GM23338 (cell line): ENCODE data around the gene KRTAP4-12. TPM values are rescaled to one million over a fixed set of nuclear protein-coding genes. Genes with fewer than 3 reads are reported as not detected.
"Not testable (repeated sequence)": the region's sequence is repeated elsewhere in the genome, so short reads cannot be mapped to it uniquely, and the experiment has no call there.

Source experiments
- ATAC-seq: fragments of 200-7000 bp; cut with Tn5 transposase; 3 replicates; pipeline ENCODE4 v1.9.1; 2020
- DNase-seq: peaks from one replicate; pipeline ENCODE4 v3.0.0-alpha.2; 2015; ENCODE audit warnings: low spot score
- H2AFZ ChIP-seq: fragments of 200-600 bp; sonication (generic); 2 replicates; pipeline ENCODE4 v1.8.0; 2016; ENCODE audit warnings: antibody characterized with exemption, mild to moderate bottlenecking, moderate library complexity
- H3F3A ChIP-seq: fragments of 200-600 bp; sonication (generic); replicated peaks from 2 replicates; pipeline ENCODE4 v1.8.0; 2017; ENCODE audit warnings: antibody characterized with exemption, mixed run types, low read depth
- H3K27ac ChIP-seq: fragments of 200-600 bp; sonication (generic); 2 replicates; pipeline ENCODE4 v1.6.1; 2016; ENCODE audit warnings: low read depth
- H3K27me3 ChIP-seq: fragments of 200-600 bp; sonication (generic); 2 replicates; pipeline ENCODE4 v1.8.0; 2016; ENCODE audit warnings: mild to moderate bottlenecking, mixed run types, moderate library complexity; ENCODE audit not compliant: insufficient read depth
- H3K36me3 ChIP-seq: fragments of 200-600 bp; sonication (generic); 2 replicates; pipeline ENCODE4 v1.8.0; 2016; ENCODE audit warnings: mild to moderate bottlenecking; ENCODE audit not compliant: insufficient read depth
- H3K4me1 ChIP-seq: fragments of 200-600 bp; sonication (generic); 2 replicates; pipeline ENCODE4 v1.8.0; 2016; ENCODE audit warnings: mild to moderate bottlenecking, moderate library complexity; ENCODE audit not compliant: insufficient read depth
- H3K4me2 ChIP-seq: fragments of 200-600 bp; sonication (generic); 2 replicates; pipeline ENCODE4 v1.7.1; 2017; ENCODE audit warnings: mixed run types
- H3K4me3 ChIP-seq: fragments of 200-600 bp; sonication (generic); 2 replicates; pipeline ENCODE4 v1.6.1; 2016; ENCODE audit warnings: mixed run types
- H3K79me2 ChIP-seq: fragments of 200-600 bp; sonication (generic); replicated peaks from 2 replicates; pipeline ENCODE4 v1.8.0; 2017; ENCODE audit warnings: mild to moderate bottlenecking; ENCODE audit not compliant: insufficient read depth
- H3K9me2 ChIP-seq: fragments of 200-600 bp; sonication (generic); 2 replicates; pipeline ENCODE4 v1.8.0; 2017; ENCODE audit not compliant: insufficient read depth
- H4K20me1 ChIP-seq: fragments of 200-600 bp; sonication (generic); replicated peaks from 2 replicates; pipeline ENCODE4 v1.8.0; 2017; ENCODE audit warnings: mild to moderate bottlenecking; ENCODE audit not compliant: insufficient read depth
- H3K27ac Mint-ChIP-seq: 2 replicates; pipeline ENCODE4 v1.8.0; 2020; ENCODE audit warnings: inconsistent platforms, mild to moderate bottlenecking, moderate library complexity, mixed read lengths
- H3K27me3 Mint-ChIP-seq: 3 replicates; pipeline ENCODE4 v1.8.0; 2022; ENCODE audit warnings: low read depth, mild to moderate bottlenecking, moderate library complexity, mixed read lengths, inconsistent platforms; ENCODE audit not compliant: insufficient read depth, poor library complexity
- H3K36me3 Mint-ChIP-seq: 3 replicates; pipeline ENCODE4 v1.8.0; 2021; ENCODE audit warnings: low read depth, mild to moderate bottlenecking, inconsistent platforms, moderate library complexity, mixed read lengths
- H3K4me1 Mint-ChIP-seq: 3 replicates; pipeline ENCODE4 v1.8.0; 2020; ENCODE audit warnings: mild to moderate bottlenecking, inconsistent platforms, mixed read lengths
- H3K4me3 Mint-ChIP-seq: 3 replicates; pipeline ENCODE4 v1.8.0; 2021; ENCODE audit warnings: moderate library complexity, mild to moderate bottlenecking, inconsistent platforms, mixed read lengths
- H3K9me3 Mint-ChIP-seq: 3 replicates; pipeline ENCODE4 v1.8.0; 2020; ENCODE audit warnings: moderate library complexity, mild to moderate bottlenecking, inconsistent platforms, mixed read lengths
- ETS1 ChIP-seq: IDR thresholded peaks from 2 replicates; pipeline ENCODE4 v1.6.1; 2016; ENCODE audit warnings: antibody characterized with exemption
- EZH2phosphoT487 ChIP-seq: fragments of 200-600 bp; sonication (generic); IDR thresholded peaks from one replicate; pipeline ENCODE4 v1.8.1; 2018; ENCODE audit warnings: antibody characterized with exemption; ENCODE audit not compliant: unreplicated experiment
- POLR2AphosphoS5 ChIP-seq: IDR thresholded peaks from 2 replicates; pipeline ENCODE4 v1.6.1; 2016; ENCODE audit warnings: antibody characterized with exemption, low read depth
- STAT1 ChIP-seq: IDR thresholded peaks from one replicate; pipeline ENCODE4 v1.6.1; 2016; ENCODE audit warnings: antibody characterized with exemption; ENCODE audit not compliant: unreplicated experiment
- ZNF331 ChIP-seq: fragments of 250-450 bp; sonication (Bioruptor Pico); IDR thresholded peaks from 2 replicates; pipeline ENCODE4 v1.5.0; 2020; ENCODE audit warnings: low read depth, mild to moderate bottlenecking, moderate library complexity
- polyA plus RNA-seq: library from polyadenylated mRNA; unstranded; fragments of >200 nt; fragmentation: Nextera tagmentation; extraction: Ambion mirVana; gene quantifications from 2 replicates; pipeline ENCODE4 v1.2.1, GENCODE V29; 2016
- total RNA-seq: library from RNA; depleted of rRNA; stranded (reverse); fragments of >200 nt; shearing (Covaris generic); gene quantifications from 2 replicates; pipeline ENCODE4 v1.2.3, GENCODE V29; 2014
- TF ChIP-seq, protein P1 (sequence below): IDR thresholded peaks from one replicate; pipeline ENCODE4 v1.6.1; 2018; ENCODE audit warnings: antibody characterized with exemption; ENCODE audit not compliant: unreplicated experiment
- TF ChIP-seq, protein P2 (sequence below): fragments of 250-450 bp; sonication (Bioruptor Pico); IDR thresholded peaks from 2 replicates; pipeline ENCODE4 v1.5.0; 2020; ENCODE audit warnings: mild to moderate bottlenecking, moderate library complexity

KRTAP4-12 gene
- total and polyA plus RNA-seq, 2 experiments from 2014 or later: not detected

- H3K36me3 ChIP-seq, H3K27ac Mint-ChIP-seq, H3K27me3 ChIP-seq, H3K79me2 ChIP-seq, DNase-seq, ATAC-seq, H3K4me1 Mint-ChIP-seq, H3K36me3 Mint-ChIP-seq, H3K27me3 Mint-ChIP-seq, H3F3A ChIP-seq, H3K4me3 Mint-ChIP-seq, H3K9me3 Mint-ChIP-seq, H4K20me1 ChIP-seq, H3K4me1 ChIP-seq, H3K27ac ChIP-seq, H2AFZ ChIP-seq, H3K4me2 ChIP-seq, H3K4me3 ChIP-seq, H3K9me2 ChIP-seq: not testable (repeated sequence)
These were observed 36.2 kb upstream of the KRTAP4-12 start for GRCh38 chr17:41160190-41160589.

DNA sequence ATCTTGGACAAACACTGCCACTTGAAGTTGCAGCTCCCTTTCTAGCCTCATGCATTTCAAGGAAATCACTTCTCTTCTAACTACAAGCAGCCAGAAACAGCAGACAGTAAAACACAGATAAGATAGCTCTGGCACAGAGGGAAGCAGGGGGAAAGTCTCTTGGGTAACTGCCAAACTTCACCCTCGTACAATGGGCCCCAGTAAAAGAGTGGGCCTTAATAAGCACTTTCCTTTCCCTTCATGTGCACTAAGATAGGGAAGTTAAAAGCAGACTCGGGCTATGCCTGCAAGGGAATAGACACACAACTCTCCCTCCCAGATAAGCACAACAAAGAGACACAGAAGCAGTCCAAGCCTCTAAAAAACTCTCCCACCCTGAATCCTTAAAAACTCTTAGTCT is 29.9 kb upstream of the KRTAP4-12 start:
- H3K9me3 Mint-ChIP-seq: no peaks in the 10 kb centered on the region
- Histone ChIP-seq H3K27ac (no peak overlapping the region), H3K9me2 (no peaks in the 10 kb centered on the region), H3F3A (no peaks in the 10 kb centered on the region), H2AFZ (no peak overlapping the region), H4K20me1 (no peaks in the 10 kb centered on the region), H3K27me3 (no peaks in the 10 kb centered on the region), H3K4me1 (no peaks in the 10 kb centered on the region), H3K4me3 (no peak overlapping the region), H3K4me2 (no peak overlapping the region), H3K36me3 (no peaks in the 10 kb centered on the region), H3K79me2 (no peaks in the 10 kb centered on the region)
- ATAC-seq: no peak
- no peak overlapping the region; the same call in 1 of the 2 replicates for H3K27ac Mint-ChIP-seq
- no peak for DNase-seq
- no peak for TF ChIP-seq POLR2AphosphoS5
- H3K4me3 Mint-ChIP-seq: no peak overlapping the region
- H3K27me3 Mint-ChIP-seq: peaks cover 7% of the 10 kb centered on the region
- no peaks in the 10 kb centered on the region for H3K36me3 Mint-ChIP-seq
- H3K4me1 Mint-ChIP-seq: peaks cover 3% of the 10 kb centered on the region; the same call in 2 of the 3 replicates

DNA sequence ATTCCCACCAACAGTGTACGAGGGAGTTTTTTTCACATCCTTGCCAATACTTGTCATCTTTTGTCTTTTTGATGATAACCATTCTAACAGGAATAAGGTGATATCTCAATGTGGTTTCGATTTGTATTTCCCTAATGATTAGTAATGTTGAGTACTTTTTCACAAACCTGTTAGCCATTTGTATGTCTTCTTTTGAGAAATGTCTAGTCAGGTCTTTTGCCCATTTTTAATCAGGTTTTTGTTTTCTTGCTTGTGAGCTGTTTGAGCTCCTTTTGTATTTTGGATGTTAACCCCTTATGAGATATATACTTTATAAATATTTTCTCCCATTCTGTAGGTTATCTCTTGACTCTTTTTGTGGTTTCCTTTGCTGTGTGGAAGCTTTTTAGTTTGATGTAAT is 27.5 kb upstream of the KRTAP4-12 start:
- no peak for ATAC-seq
- H3K79me2 ChIP-seq: no peaks in the 10 kb centered on the region
- no peak overlapping the region for H3K4me2 ChIP-seq
- Mint-ChIP-seq H3K27me3 (peaks cover 5% of the 10 kb centered on the region), H3K36me3 (no peaks in the 10 kb centered on the region), H3K4me3 (no peak overlapping the region), H3K9me3 (no peaks in the 10 kb centered on the region), H3K4me1 (peaks cover 3% of the 10 kb centered on the region; the same call in 2 of the 3 replicates), H3K27ac (no peak overlapping the region)
- H4K20me1 ChIP-seq: no peaks in the 10 kb centered on the region
- H3K27ac ChIP-seq: no peak overlapping the region
- H3K4me3 ChIP-seq: no peak overlapping the region
- no peak for DNase-seq
- 0 out of 2 replicates have a peak, but pooled peaks cover 3% of the 10 kb centered on the region for H3K4me1 ChIP-seq
- no peaks in the 10 kb centered on the region for H3K36me3 ChIP-seq
- no peak overlapping the region for H2AFZ ChIP-seq
- no peaks in the 10 kb centered on the region for H3F3A ChIP-seq
- H3K9me2 ChIP-seq: no peaks in the 10 kb centered on the region
- no peaks in the 10 kb centered on the region for H3K27me3 ChIP-seq
- TF ChIP-seq ZNF331 (no peak), STAT1 (no peak), EZH2phosphoT487 (no peak), ETS1 (no peak)
- TF ChIP-seq, protein P1, sequence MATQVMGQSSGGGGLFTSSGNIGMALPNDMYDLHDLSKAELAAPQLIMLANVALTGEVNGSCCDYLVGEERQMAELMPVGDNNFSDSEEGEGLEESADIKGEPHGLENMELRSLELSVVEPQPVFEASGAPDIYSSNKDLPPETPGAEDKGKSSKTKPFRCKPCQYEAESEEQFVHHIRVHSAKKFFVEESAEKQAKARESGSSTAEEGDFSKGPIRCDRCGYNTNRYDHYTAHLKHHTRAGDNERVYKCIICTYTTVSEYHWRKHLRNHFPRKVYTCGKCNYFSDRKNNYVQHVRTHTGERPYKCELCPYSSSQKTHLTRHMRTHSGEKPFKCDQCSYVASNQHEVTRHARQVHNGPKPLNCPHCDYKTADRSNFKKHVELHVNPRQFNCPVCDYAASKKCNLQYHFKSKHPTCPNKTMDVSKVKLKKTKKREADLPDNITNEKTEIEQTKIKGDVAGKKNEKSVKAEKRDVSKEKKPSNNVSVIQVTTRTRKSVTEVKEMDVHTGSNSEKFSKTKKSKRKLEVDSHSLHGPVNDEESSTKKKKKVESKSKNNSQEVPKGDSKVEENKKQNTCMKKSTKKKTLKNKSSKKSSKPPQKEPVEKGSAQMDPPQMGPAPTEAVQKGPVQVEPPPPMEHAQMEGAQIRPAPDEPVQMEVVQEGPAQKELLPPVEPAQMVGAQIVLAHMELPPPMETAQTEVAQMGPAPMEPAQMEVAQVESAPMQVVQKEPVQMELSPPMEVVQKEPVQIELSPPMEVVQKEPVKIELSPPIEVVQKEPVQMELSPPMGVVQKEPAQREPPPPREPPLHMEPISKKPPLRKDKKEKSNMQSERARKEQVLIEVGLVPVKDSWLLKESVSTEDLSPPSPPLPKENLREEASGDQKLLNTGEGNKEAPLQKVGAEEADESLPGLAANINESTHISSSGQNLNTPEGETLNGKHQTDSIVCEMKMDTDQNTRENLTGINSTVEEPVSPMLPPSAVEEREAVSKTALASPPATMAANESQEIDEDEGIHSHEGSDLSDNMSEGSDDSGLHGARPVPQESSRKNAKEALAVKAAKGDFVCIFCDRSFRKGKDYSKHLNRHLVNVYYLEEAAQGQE: no peak
- TF ChIP-seq, protein P2, sequence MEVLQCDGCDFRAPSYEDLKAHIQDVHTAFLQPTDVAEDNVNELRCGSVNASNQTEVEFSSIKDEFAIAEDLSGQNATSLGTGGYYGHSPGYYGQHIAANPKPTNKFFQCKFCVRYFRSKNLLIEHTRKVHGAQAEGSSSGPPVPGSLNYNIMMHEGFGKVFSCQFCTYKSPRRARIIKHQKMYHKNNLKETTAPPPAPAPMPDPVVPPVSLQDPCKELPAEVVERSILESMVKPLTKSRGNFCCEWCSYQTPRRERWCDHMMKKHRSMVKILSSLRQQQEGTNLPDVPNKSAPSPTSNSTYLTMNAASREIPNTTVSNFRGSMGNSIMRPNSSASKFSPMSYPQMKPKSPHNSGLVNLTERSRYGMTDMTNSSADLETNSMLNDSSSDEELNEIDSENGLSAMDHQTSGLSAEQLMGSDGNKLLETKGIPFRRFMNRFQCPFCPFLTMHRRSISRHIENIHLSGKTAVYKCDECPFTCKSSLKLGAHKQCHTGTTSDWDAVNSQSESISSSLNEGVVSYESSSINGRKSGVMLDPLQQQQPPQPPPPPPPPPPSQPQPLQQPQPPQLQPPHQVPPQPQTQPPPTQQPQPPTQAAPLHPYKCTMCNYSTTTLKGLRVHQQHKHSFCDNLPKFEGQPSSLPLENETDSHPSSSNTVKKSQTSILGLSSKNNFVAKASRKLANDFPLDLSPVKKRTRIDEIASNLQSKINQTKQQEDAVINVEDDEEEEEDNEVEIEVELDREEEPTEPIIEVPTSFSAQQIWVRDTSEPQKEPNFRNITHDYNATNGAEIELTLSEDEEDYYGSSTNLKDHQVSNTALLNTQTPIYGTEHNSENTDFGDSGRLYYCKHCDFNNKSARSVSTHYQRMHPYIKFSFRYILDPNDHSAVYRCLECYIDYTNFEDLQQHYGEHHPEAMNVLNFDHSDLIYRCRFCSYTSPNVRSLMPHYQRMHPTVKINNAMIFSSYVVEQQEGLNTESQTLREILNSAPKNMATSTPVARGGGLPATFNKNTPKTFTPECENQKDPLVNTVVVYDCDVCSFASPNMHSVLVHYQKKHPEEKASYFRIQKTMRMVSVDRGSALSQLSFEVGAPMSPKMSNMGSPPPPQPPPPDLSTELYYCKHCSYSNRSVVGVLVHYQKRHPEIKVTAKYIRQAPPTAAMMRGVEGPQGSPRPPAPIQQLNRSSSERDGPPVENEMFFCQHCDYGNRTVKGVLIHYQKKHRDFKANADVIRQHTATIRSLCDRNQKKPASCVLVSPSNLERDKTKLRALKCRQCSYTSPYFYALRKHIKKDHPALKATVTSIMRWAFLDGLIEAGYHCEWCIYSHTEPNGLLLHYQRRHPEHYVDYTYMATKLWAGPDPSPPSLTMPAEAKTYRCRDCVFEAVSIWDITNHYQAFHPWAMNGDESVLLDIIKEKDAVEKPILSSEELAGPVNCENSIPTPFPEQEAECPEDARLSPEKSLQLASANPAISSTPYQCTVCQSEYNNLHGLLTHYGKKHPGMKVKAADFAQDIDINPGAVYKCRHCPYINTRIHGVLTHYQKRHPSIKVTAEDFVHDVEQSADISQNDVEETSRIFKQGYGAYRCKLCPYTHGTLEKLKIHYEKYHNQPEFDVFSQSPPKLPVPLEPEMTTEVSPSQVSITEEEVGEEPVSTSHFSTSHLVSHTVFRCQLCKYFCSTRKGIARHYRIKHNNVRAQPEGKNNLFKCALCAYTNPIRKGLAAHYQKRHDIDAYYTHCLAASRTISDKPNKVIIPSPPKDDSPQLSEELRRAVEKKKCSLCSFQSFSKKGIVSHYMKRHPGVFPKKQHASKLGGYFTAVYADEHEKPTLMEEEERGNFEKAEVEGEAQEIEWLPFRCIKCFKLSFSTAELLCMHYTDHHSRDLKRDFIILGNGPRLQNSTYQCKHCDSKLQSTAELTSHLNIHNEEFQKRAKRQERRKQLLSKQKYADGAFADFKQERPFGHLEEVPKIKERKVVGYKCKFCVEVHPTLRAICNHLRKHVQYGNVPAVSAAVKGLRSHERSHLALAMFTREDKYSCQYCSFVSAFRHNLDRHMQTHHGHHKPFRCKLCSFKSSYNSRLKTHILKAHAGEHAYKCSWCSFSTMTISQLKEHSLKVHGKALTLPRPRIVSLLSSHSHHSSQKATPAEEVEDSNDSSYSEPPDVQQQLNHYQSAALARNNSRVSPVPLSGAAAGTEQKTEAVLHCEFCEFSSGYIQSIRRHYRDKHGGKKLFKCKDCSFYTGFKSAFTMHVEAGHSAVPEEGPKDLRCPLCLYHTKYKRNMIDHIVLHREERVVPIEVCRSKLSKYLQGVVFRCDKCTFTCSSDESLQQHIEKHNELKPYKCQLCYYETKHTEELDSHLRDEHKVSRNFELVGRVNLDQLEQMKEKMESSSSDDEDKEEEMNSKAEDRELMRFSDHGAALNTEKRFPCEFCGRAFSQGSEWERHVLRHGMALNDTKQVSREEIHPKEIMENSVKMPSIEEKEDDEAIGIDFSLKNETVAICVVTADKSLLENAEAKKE: no peak
